SKM-1 (cell line): ENCODE measurements around the gene UBE2E2.

Source experiments
- DNase-seq: peaks from one replicate; lab custom pipeline; 2025; ENCODE audit not compliant: unreplicated experiment; lab: John Stamatoyannopoulos, UW

UBE2E2 gene

GRCh38 chr3:23501201-23501802, 298.2 kb downstream of the UBE2E2 start:
- DNase-seq: no peak

GRCh38 chr3:23508464-23508863, 305.3 kb downstream of the UBE2E2 start:
- no peak for DNase-seq

- DNase-seq: no peak
Observed at GRCh38 chr3:23518441-23518840, 315.3 kb downstream of the UBE2E2 start.

GRCh38 chr3:23519314-23520208, 316.4 kb downstream of the UBE2E2 start:
- no peak for DNase-seq

- no peak for DNase-seq
Observed at GRCh38 chr3:23527326-23527725, 324.2 kb downstream of the UBE2E2 start.

GRCh38 chr3:23533596-23533995, 330.5 kb downstream of the UBE2E2 start:
- DNase-seq: no peak

- DNase-seq: no peak
Observed at GRCh38 chr3:23533996-23534395, 330.9 kb downstream of the UBE2E2 start.

GRCh38 chr3:23537101-23537551, 334.0 kb downstream of the UBE2E2 start:
- no peak for DNase-seq

- DNase-seq: no peak
Observed at GRCh38 chr3:23539185-23539584, 336.1 kb downstream of the UBE2E2 start.

- DNase-seq: no peak
Observed at GRCh38 chr3:23540600-23540999, 337.5 kb downstream of the UBE2E2 start.

- DNase-seq: no peak
Observed at GRCh38 chr3:23542079-23542478, 339.0 kb downstream of the UBE2E2 start.

GRCh38 chr3:23546181-23546580, 343.1 kb downstream of the UBE2E2 start:
- no peak for DNase-seq

- no peak for DNase-seq
Observed at GRCh38 chr3:23547905-23548650, 345.0 kb downstream of the UBE2E2 start.

- no peak for DNase-seq
Observed at GRCh38 chr3:23548706-23549105, 345.6 kb downstream of the UBE2E2 start.

- no peak for DNase-seq
Observed at GRCh38 chr3:23549148-23549910, 346.2 kb downstream of the UBE2E2 start.

- no peak for DNase-seq
Observed at GRCh38 chr3:23550402-23550801, 347.3 kb downstream of the UBE2E2 start.

- no peak for DNase-seq
Observed at GRCh38 chr3:23552506-23552905, 349.4 kb downstream of the UBE2E2 start.

- DNase-seq: no peak
Observed at GRCh38 chr3:23553353-23553752, 350.2 kb downstream of the UBE2E2 start.

GRCh38 chr3:23565041-23565775, 362.1 kb downstream of the UBE2E2 start:
- DNase-seq: no peak

- DNase-seq: no peak
Observed at GRCh38 chr3:23566499-23566898, 363.4 kb downstream of the UBE2E2 start.
